ENCODE measurements around the gene FAM168A. TPM values are rescaled to one million over a fixed set of nuclear protein-coding genes. Genes with fewer than 3 reads are reported as not detected.

Gene FAM168A
- total and polyA plus RNA-seq, 2 donors (not counting 1 experiment from before 2014, with no cell fraction given): 16.3 to 23.8 TPM

- DNase-seq (ENCODE audit: low read depth in 2 of 2): no peak
- H3K36me3 ChIP-seq (ENCODE audit: control insufficient read depth, insufficient read depth, low read length): no peaks in the 10 kb centered on the region
- no peak overlapping the region for H3K4me2 ChIP-seq (ENCODE audit: extremely low read depth, insufficient read depth, low read length)
- H3K9ac ChIP-seq (ENCODE audit: insufficient read depth, low read length): no peak overlapping the region
- H3K27me3 ChIP-seq (ENCODE audit: control insufficient read depth, insufficient read depth, low read length): no peaks in the 10 kb centered on the region
- no peak overlapping the region for H2AFZ ChIP-seq (ENCODE audit: low read length)
- no peaks in the 10 kb centered on the region for H3K4me1 ChIP-seq (ENCODE audit: control insufficient read depth, extremely low read depth, insufficient read depth, low read length)
- no peaks in the 10 kb centered on the region for H3K9me3 ChIP-seq (ENCODE audit: control insufficient read depth, insufficient read depth, low read depth, low read length)
- H4K20me1 ChIP-seq (ENCODE audit: control insufficient read depth, extremely low read depth, insufficient read depth, low read length): no peaks in the 10 kb centered on the region
- H3K27ac ChIP-seq (ENCODE audit: insufficient read depth, low read length): no peak overlapping the region
- TF ChIP-seq, protein P1, sequence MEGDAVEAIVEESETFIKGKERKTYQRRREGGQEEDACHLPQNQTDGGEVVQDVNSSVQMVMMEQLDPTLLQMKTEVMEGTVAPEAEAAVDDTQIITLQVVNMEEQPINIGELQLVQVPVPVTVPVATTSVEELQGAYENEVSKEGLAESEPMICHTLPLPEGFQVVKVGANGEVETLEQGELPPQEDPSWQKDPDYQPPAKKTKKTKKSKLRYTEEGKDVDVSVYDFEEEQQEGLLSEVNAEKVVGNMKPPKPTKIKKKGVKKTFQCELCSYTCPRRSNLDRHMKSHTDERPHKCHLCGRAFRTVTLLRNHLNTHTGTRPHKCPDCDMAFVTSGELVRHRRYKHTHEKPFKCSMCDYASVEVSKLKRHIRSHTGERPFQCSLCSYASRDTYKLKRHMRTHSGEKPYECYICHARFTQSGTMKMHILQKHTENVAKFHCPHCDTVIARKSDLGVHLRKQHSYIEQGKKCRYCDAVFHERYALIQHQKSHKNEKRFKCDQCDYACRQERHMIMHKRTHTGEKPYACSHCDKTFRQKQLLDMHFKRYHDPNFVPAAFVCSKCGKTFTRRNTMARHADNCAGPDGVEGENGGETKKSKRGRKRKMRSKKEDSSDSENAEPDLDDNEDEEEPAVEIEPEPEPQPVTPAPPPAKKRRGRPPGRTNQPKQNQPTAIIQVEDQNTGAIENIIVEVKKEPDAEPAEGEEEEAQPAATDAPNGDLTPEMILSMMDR (conservative IDR thresholded peaks at IDR 0.05 in 1 of 2, IDR thresholded peaks at IDR 0.05 in 1 of 2; ENCODE audit: low read depth in 1 of 2, low read length in 2 of 2): no peak
- TF ChIP-seq EZH2 (IDR thresholded peaks at IDR 0.05; ENCODE audit: low read length, missing control alignments): no peak
- H3K4me3 ChIP-seq (replicated peaks in 1 of 4; ENCODE audit: control extremely low read depth in 1 of 4, insufficient read depth in 1 of 4, low read depth in 3 of 4, low read length in 4 of 4): no peak overlapping the region
- H3K79me2 ChIP-seq (ENCODE audit: control insufficient read depth, insufficient read depth, low read length): peaks cover 3% of the 10 kb centered on the region
Observed at GRCh38 chr11:73384872-73385689, 212.8 kb downstream of the FAM168A start.

GRCh38 chr11:73384531-73384871, 213.4 kb downstream of the FAM168A start:
- Histone ChIP-seq H3K4me2 (ENCODE audit: extremely low read depth, insufficient read depth, low read length) (no peak overlapping the region), H4K20me1 (ENCODE audit: control insufficient read depth, extremely low read depth, insufficient read depth, low read length) (no peaks in the 10 kb centered on the region), H3K36me3 (ENCODE audit: control insufficient read depth, insufficient read depth, low read length) (no peaks in the 10 kb centered on the region), H3K9me3 (ENCODE audit: control insufficient read depth, insufficient read depth, low read depth, low read length) (no peaks in the 10 kb centered on the region), H3K4me1 (ENCODE audit: control insufficient read depth, extremely low read depth, insufficient read depth, low read length) (no peaks in the 10 kb centered on the region), H3K27ac (ENCODE audit: insufficient read depth, low read length) (no peak overlapping the region), H3K27me3 (ENCODE audit: control insufficient read depth, insufficient read depth, low read length) (no peaks in the 10 kb centered on the region), H2AFZ (ENCODE audit: low read length) (no peak overlapping the region), H3K9ac (ENCODE audit: insufficient read depth, low read length) (no peak overlapping the region), H3K4me3 (replicated peaks in 1 of 4; ENCODE audit: control extremely low read depth in 1 of 4, insufficient read depth in 1 of 4, low read depth in 3 of 4, low read length in 4 of 4) (no peak overlapping the region), H3K79me2 (ENCODE audit: control insufficient read depth, insufficient read depth, low read length) (peaks cover 3% of the 10 kb centered on the region)
- no peak for DNase-seq (ENCODE audit: low read depth in 2 of 2)
- TF ChIP-seq, protein P1 (conservative IDR thresholded peaks at IDR 0.05 in 1 of 2, IDR thresholded peaks at IDR 0.05 in 1 of 2; ENCODE audit: low read depth in 1 of 2, low read length in 2 of 2): no peak
- no peak for TF ChIP-seq EZH2 (IDR thresholded peaks at IDR 0.05; ENCODE audit: low read length, missing control alignments)

DNA sequence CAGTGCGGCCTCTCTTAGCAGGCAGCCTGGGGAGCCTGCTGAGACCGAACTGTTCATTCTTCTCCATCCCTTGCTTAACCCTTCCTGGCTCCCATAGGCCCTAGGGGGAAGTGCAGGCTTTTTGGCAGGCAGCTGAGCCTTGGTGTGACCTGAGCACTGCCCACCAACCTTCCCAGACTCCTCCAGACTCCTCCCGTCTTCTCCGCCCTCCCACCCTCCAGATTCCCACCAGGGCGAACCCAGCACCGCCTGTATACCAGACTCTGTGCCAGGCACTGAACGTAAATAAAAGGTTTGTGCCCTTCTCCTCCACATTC, 213.8 kb downstream of the FAM168A start:
- Histone ChIP-seq H3K27ac (ENCODE audit: insufficient read depth, low read length) (no peak overlapping the region), H3K4me1 (ENCODE audit: control insufficient read depth, extremely low read depth, insufficient read depth, low read length) (no peaks in the 10 kb centered on the region), H4K20me1 (ENCODE audit: control insufficient read depth, extremely low read depth, insufficient read depth, low read length) (no peaks in the 10 kb centered on the region), H3K9ac (ENCODE audit: insufficient read depth, low read length) (no peak overlapping the region), H3K79me2 (ENCODE audit: control insufficient read depth, insufficient read depth, low read length) (peaks cover 3% of the 10 kb centered on the region), H3K27me3 (ENCODE audit: control insufficient read depth, insufficient read depth, low read length) (no peaks in the 10 kb centered on the region), H3K9me3 (ENCODE audit: control insufficient read depth, insufficient read depth, low read depth, low read length) (no peaks in the 10 kb centered on the region), H3K36me3 (ENCODE audit: control insufficient read depth, insufficient read depth, low read length) (no peaks in the 10 kb centered on the region), H3K4me2 (ENCODE audit: extremely low read depth, insufficient read depth, low read length) (no peak overlapping the region), H2AFZ (ENCODE audit: low read length) (no peak overlapping the region), H3K4me3 (replicated peaks in 1 of 4; ENCODE audit: control extremely low read depth in 1 of 4, insufficient read depth in 1 of 4, low read depth in 3 of 4, low read length in 4 of 4) (no peak overlapping the region)
- no peak for DNase-seq (ENCODE audit: low read depth in 2 of 2)
- TF ChIP-seq, protein P1 (conservative IDR thresholded peaks at IDR 0.05 in 1 of 2, IDR thresholded peaks at IDR 0.05 in 1 of 2; ENCODE audit: low read depth in 1 of 2, low read length in 2 of 2): no peak
- no peak for TF ChIP-seq EZH2 (IDR thresholded peaks at IDR 0.05; ENCODE audit: low read length, missing control alignments)
